K562 (cell line): ENCODE data around the gene SLC25A10. TPM values are rescaled to one million over a fixed set of nuclear protein-coding genes. Genes with fewer than 3 reads are reported as not detected.

Experiments
- ATAC-seq: fragments of 200-7000 bp; cut with Tn5 transposase; 3 replicates; pipeline ENCODE4 v1.9.1; 2020; ENCODE audit warnings: moderate library complexity
- BruUV-seq: library from RNA; stranded (reverse); fragments of 400-500 nt; replicated peaks from 2 replicates; lab custom pipeline; 2021; lab: Mats Ljungman, UMichigan
- CTCF ChIA-PET: fragments of 300-600 bp; formaldehyde crosslinking; extraction: SDS; loops from one replicate; lab custom pipeline; 2021; ENCODE audit warnings: low intra/inter-chr PET ratio; lab: Yijun Ruan, JAX
- POLR2A ChIA-PET: fragments of 300-600, 350-650 bp; sonication (Branson Sonifier 250); formaldehyde crosslinking; extraction: SDS; loops from one replicate; lab custom pipeline; 2021; ENCODE audit warnings: antibody characterized with exemption, inconsistent platforms; lab: Yijun Ruan, JAX
- DNase-seq, 4 experiments: peaks; one replicate each; pipeline versions ENCODE4 v3.0.0 to v3.0.0-alpha.2; 2011 to 2018; ENCODE audit warnings: low spot score in 3 of 4, mixed read lengths in 3 of 4; ENCODE audit errors: extremely low read depth in 1 of 4
- FAIRE-seq: peaks from 2 replicates; lab custom pipeline; 2011; peaks lifted over from hg19 to GRCh38; lab: Jason Lieb, UNC
- H2AFZ ChIP-seq: 2 replicates; pipeline ENCODE4 v1.6.0; 2011; ENCODE audit warnings: low read depth, low read length, control low read depth, inconsistent platforms
- H3K27ac ChIP-seq: fragments of 200-600 bp; 3 replicates; pipeline ENCODE4 v1.8.0; 2011; ENCODE audit warnings: low read depth, mild to moderate bottlenecking, control low read depth, inconsistent platforms, low read length, moderate library complexity, mixed read lengths; ENCODE audit errors: extremely low read depth
- H3K27me3 ChIP-seq, 2 experiments: fragments of 300-600 bp in 1 of 2; 2 replicates in 1 of 2; 3 replicates in 1 of 2; pipeline versions ENCODE4 v1.6.0 to v1.8.0; 2011; ENCODE audit warnings: inconsistent platforms in 2 of 2, low read length in 2 of 2, mild to moderate bottlenecking in 1 of 2, mixed read lengths in 1 of 2, moderate library complexity in 1 of 2; ENCODE audit not compliant: control insufficient read depth in 2 of 2, insufficient read depth in 2 of 2
- H3K36me3 ChIP-seq: fragments of 300-600 bp; 3 replicates; pipeline ENCODE4 v1.8.0; 2011; ENCODE audit warnings: mild to moderate bottlenecking, low read length, inconsistent platforms; ENCODE audit not compliant: control insufficient read depth, insufficient read depth
- H3K4me1 ChIP-seq, 2 experiments: fragments of 200-600 bp in 1 of 2; replicated peaks in 1 of 2; 2 replicates in 1 of 2; 3 replicates in 1 of 2; pipeline versions ENCODE4 v1.5.1 to v1.8.0; 2011; ENCODE audit warnings: inconsistent platforms in 2 of 2, low read length in 2 of 2, mild to moderate bottlenecking in 1 of 2, mixed read lengths in 1 of 2, moderate library complexity in 1 of 2; ENCODE audit not compliant: control insufficient read depth in 2 of 2, insufficient read depth in 2 of 2
- H3K4me2 ChIP-seq: 2 replicates; pipeline ENCODE4 v1.6.1; 2011; ENCODE audit warnings: low read length, control low read depth, inconsistent platforms, mixed read lengths; ENCODE audit not compliant: insufficient read depth
- H3K4me3 ChIP-seq: fragments of 200-600 bp; sonication (generic), shearing (Covaris generic); 2 replicates; pipeline ENCODE4 v1.5.1; 2016; ENCODE audit warnings: control low read depth, inconsistent platforms
- H3K79me2 ChIP-seq: fragments of 200-600 bp; 3 replicates; pipeline ENCODE4 v1.8.0; 2011; ENCODE audit warnings: low read length, inconsistent platforms; ENCODE audit not compliant: control insufficient read depth, insufficient read depth
- H3K9ac ChIP-seq, 2 experiments: 2 replicates each; pipeline versions ENCODE4 v1.6.0 to v1.6.1; 2011; ENCODE audit warnings: low read depth in 2 of 2, low read length in 2 of 2, control low read depth in 1 of 2, inconsistent platforms in 1 of 2, mild to moderate bottlenecking in 1 of 2, mixed read lengths in 1 of 2; ENCODE audit not compliant: insufficient read depth in 1 of 2
- H3K9me1 ChIP-seq: one replicate; pipeline ENCODE4 v1.6.0; 2011; ENCODE audit warnings: inconsistent platforms, mild to moderate bottlenecking, low read length, moderate library complexity; ENCODE audit not compliant: control insufficient read depth, insufficient read depth
- H3K9me3 ChIP-seq: replicated peaks from 2 replicates; pipeline ENCODE4 v1.5.1; 2011; ENCODE audit warnings: low read depth, low read length, inconsistent platforms; ENCODE audit not compliant: control insufficient read depth, insufficient read depth
- H4K20me1 ChIP-seq: replicated peaks from 2 replicates; pipeline ENCODE4 v1.6.1; 2011; ENCODE audit warnings: low read length, inconsistent platforms, mixed read lengths; ENCODE audit not compliant: control insufficient read depth, insufficient read depth
- GTF3C2 ChIP-seq: IDR thresholded peaks from 3 replicates; pipeline ENCODE4 v1.6.1; 2011; ENCODE audit warnings: borderline replicate concordance, mild to moderate bottlenecking, moderate library complexity; ENCODE audit not compliant: insufficient read length; ENCODE audit errors: extremely low read depth
- PCBP2 ChIP-seq: fragments of 200-400 bp; formaldehyde crosslinking; IDR thresholded peaks from 2 replicates; pipeline ENCODE4 v1.6.1; 2018; ENCODE audit warnings: low read length, low read depth, mild to moderate bottlenecking, moderate library complexity; ENCODE audit not compliant: poor library complexity, severe bottlenecking
- WGBS: fragments of 100-300 bp; shearing (Covaris generic); methylation state at CpG from one replicate; pipeline ENCODE4 v1.1.6; 2016; ENCODE audit warnings: low coverage, mixed read lengths; ENCODE audit not compliant: insufficient coverage; ENCODE audit errors: missing lambda C conversion rate; 5-methylcytosine and 5-hydroxymethylcytosine counted together
- in situ Hi-C: fragments of 300-500 bp; cut with MboI; formaldehyde crosslinking; loops from 4 replicates; pipeline ENCODE4 v1.15.0; 2018; ENCODE audit warnings: inconsistent platforms, mixed read lengths
- intact Hi-C: fragments of 100-400 bp; cut with micrococcal nuclease; formaldehyde crosslinking; loops from 2 replicates; pipeline ENCODE4 v1.14.2; 2022
- polyA plus RNA-seq, 8 experiments: library from polyadenylated mRNA; depleted of rRNA in 4 of 8; stranded (reverse) in 5 of 8; unstranded in 3 of 8; fragments of >200 nt; fragmentation: Nextera tagmentation in 2 of 8; fragmentation: Illumina TruSeq in 1 of 8; extraction: Ambion mirVana in 2 of 8; extraction: Trizol in 1 of 8; gene quantifications; 2 replicates each; pipeline versions ENCODE4 v1.2.1 to v1.2.3, GENCODE V29; 2011 to 2014; ENCODE audit warnings: inconsistent platforms in 1 of 8, missing spikeins in 1 of 8
- total RNA-seq, 7 experiments: library from RNA; depleted of rRNA in 6 of 7; stranded (reverse); fragments of >200 nt in 6 of 7; fragmentation: Illumina TruSeq in 2 of 7; extraction: Trizol in 2 of 7; gene quantifications; 2 replicates each; pipeline versions ENCODE4 v1.2.1 to v1.2.3, GENCODE V29; 2011 to 2021; ENCODE audit warnings: low replicate concordance in 1 of 7
- TF ChIP-seq, protein P1 (sequence below): sonication (generic); formaldehyde crosslinking; IDR thresholded peaks from 2 replicates; pipeline ENCODE4 v1.8.1; 2023; ENCODE audit warnings: mild to moderate bottlenecking, missing genetic modification reagents

SLC25A10 gene
- total and polyA plus RNA-seq, 9 of the 15 experiments (the other 6 are each of a cell fraction or from before 2014, with no cell fraction given): 0.10 to 85.6 (median 34.3) TPM

GRCh38 chr17:81691608-81692007 is 20.5 kb upstream of the SLC25A10 start:
- Histone ChIP-seq H4K20me1 (peaks cover 9% of the 10 kb centered on the region; the same call in 1 of the 2 replicates), H3K27me3 (no peaks in the 10 kb centered on the region), H3K9me1 (peaks cover 3% of the 10 kb centered on the region), H3K4me2 (no peak overlapping the region), H3K4me1 (peaks cover 0 to 64% of the 10 kb centered on the region in 2 experiments; a peak in 2 of 5 replicates), H3K36me3 (peaks cover 100% of the 10 kb centered on the region; the same call in 2 of the 3 replicates), H2AFZ (no peak overlapping the region), H3K9me3 (no peaks in the 10 kb centered on the region), H3K4me3 (no peak overlapping the region), H3K79me2 (peaks cover 7% of the 10 kb centered on the region; the same call in 1 of the 3 replicates), H3K27ac (no peak overlapping the region), H3K9ac (no peak overlapping the region)
- WGBS: 96% methylated on average over 20 of the region's 20 CpGs
- no peak for DNase-seq
- intact Hi-C loops: no loop called here
- ChIA-PET POLR2A (interaction anchor here (0.6 to 4.7 kb wide), 5 partner anchors 8 to 167 kb away, joined by 3 to 41 read pairs (median 4); partner anchors contain the start of gene MRPL12), CTCF (no interaction called here)
- TF ChIP-seq, protein P1, sequence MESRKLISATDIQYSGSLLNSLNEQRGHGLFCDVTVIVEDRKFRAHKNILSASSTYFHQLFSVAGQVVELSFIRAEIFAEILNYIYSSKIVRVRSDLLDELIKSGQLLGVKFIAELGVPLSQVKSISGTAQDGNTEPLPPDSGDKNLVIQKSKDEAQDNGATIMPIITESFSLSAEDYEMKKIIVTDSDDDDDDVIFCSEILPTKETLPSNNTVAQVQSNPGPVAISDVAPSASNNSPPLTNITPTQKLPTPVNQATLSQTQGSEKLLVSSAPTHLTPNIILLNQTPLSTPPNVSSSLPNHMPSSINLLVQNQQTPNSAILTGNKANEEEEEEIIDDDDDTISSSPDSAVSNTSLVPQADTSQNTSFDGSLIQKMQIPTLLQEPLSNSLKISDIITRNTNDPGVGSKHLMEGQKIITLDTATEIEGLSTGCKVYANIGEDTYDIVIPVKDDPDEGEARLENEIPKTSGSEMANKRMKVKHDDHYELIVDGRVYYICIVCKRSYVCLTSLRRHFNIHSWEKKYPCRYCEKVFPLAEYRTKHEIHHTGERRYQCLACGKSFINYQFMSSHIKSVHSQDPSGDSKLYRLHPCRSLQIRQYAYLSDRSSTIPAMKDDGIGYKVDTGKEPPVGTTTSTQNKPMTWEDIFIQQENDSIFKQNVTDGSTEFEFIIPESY (CRISPR knock-in tag): peak; percentile 43; the same call in 1 of the 2 replicates
- TF ChIP-seq GTF3C2: no peak
- TF ChIP-seq PCBP2: no peak
- no peak for FAIRE-seq
- no TSS peak for BruUV-seq
- in situ Hi-C loops: no loop called here
- ATAC-seq: no peak
